GM23338 (cell line): ENCODE data around the gene MOB3C. TPM values are rescaled to one million over a fixed set of nuclear protein-coding genes. Genes with fewer than 3 reads are reported as not detected.

Experiments used
- ATAC-seq: fragments of 200-7000 bp; cut with Tn5 transposase; 3 replicates; pipeline ENCODE4 v1.9.1; 2020
- DNase-seq: peaks from one replicate; pipeline ENCODE4 v3.0.0-alpha.2; 2015; ENCODE audit warnings: low spot score
- H2AFZ ChIP-seq: fragments of 200-600 bp; sonication (generic); 2 replicates; pipeline ENCODE4 v1.8.0; 2016; ENCODE audit warnings: antibody characterized with exemption, mild to moderate bottlenecking, moderate library complexity
- H3F3A ChIP-seq: fragments of 200-600 bp; sonication (generic); replicated peaks from 2 replicates; pipeline ENCODE4 v1.8.0; 2017; ENCODE audit warnings: antibody characterized with exemption, mixed run types, low read depth
- H3K27ac ChIP-seq: fragments of 200-600 bp; sonication (generic); 2 replicates; pipeline ENCODE4 v1.6.1; 2016; ENCODE audit warnings: low read depth
- H3K27me3 ChIP-seq: fragments of 200-600 bp; sonication (generic); 2 replicates; pipeline ENCODE4 v1.8.0; 2016; ENCODE audit warnings: mild to moderate bottlenecking, mixed run types, moderate library complexity; ENCODE audit not compliant: insufficient read depth
- H3K36me3 ChIP-seq: fragments of 200-600 bp; sonication (generic); 2 replicates; pipeline ENCODE4 v1.8.0; 2016; ENCODE audit warnings: mild to moderate bottlenecking; ENCODE audit not compliant: insufficient read depth
- H3K4me1 ChIP-seq: fragments of 200-600 bp; sonication (generic); 2 replicates; pipeline ENCODE4 v1.8.0; 2016; ENCODE audit warnings: mild to moderate bottlenecking, moderate library complexity; ENCODE audit not compliant: insufficient read depth
- H3K4me2 ChIP-seq: fragments of 200-600 bp; sonication (generic); 2 replicates; pipeline ENCODE4 v1.7.1; 2017; ENCODE audit warnings: mixed run types
- H3K4me3 ChIP-seq: fragments of 200-600 bp; sonication (generic); 2 replicates; pipeline ENCODE4 v1.6.1; 2016; ENCODE audit warnings: mixed run types
- H3K79me2 ChIP-seq: fragments of 200-600 bp; sonication (generic); replicated peaks from 2 replicates; pipeline ENCODE4 v1.8.0; 2017; ENCODE audit warnings: mild to moderate bottlenecking; ENCODE audit not compliant: insufficient read depth
- H3K9me2 ChIP-seq: fragments of 200-600 bp; sonication (generic); 2 replicates; pipeline ENCODE4 v1.8.0; 2017; ENCODE audit not compliant: insufficient read depth
- H4K20me1 ChIP-seq: fragments of 200-600 bp; sonication (generic); replicated peaks from 2 replicates; pipeline ENCODE4 v1.8.0; 2017; ENCODE audit warnings: mild to moderate bottlenecking; ENCODE audit not compliant: insufficient read depth
- H3K27ac Mint-ChIP-seq: 2 replicates; pipeline ENCODE4 v1.8.0; 2020; ENCODE audit warnings: inconsistent platforms, mild to moderate bottlenecking, moderate library complexity, mixed read lengths
- H3K27me3 Mint-ChIP-seq: 3 replicates; pipeline ENCODE4 v1.8.0; 2022; ENCODE audit warnings: low read depth, mild to moderate bottlenecking, moderate library complexity, mixed read lengths, inconsistent platforms; ENCODE audit not compliant: insufficient read depth, poor library complexity
- H3K36me3 Mint-ChIP-seq: 3 replicates; pipeline ENCODE4 v1.8.0; 2021; ENCODE audit warnings: low read depth, mild to moderate bottlenecking, inconsistent platforms, moderate library complexity, mixed read lengths
- H3K4me1 Mint-ChIP-seq: 3 replicates; pipeline ENCODE4 v1.8.0; 2020; ENCODE audit warnings: mild to moderate bottlenecking, inconsistent platforms, mixed read lengths
- H3K4me3 Mint-ChIP-seq: 3 replicates; pipeline ENCODE4 v1.8.0; 2021; ENCODE audit warnings: moderate library complexity, mild to moderate bottlenecking, inconsistent platforms, mixed read lengths
- H3K9me3 Mint-ChIP-seq: 3 replicates; pipeline ENCODE4 v1.8.0; 2020; ENCODE audit warnings: moderate library complexity, mild to moderate bottlenecking, inconsistent platforms, mixed read lengths
- CREB1 ChIP-seq: fragments of 250-450 bp; sonication (Bioruptor Pico); IDR thresholded peaks from 2 replicates; pipeline ENCODE4 v1.5.0; 2020; ENCODE audit warnings: low read depth, mild to moderate bottlenecking, moderate library complexity
- EZH2 ChIP-seq: fragments of 200-600 bp; sonication (generic); IDR thresholded peaks from one replicate; pipeline ENCODE4 v1.8.0; 2017; ENCODE audit warnings: antibody characterized with exemption, mild to moderate bottlenecking, low read depth; ENCODE audit not compliant: unreplicated experiment
- EZH2phosphoT487 ChIP-seq: fragments of 200-600 bp; sonication (generic); IDR thresholded peaks from one replicate; pipeline ENCODE4 v1.8.1; 2018; ENCODE audit warnings: antibody characterized with exemption; ENCODE audit not compliant: unreplicated experiment
- NANOG ChIP-seq: IDR thresholded peaks from 2 replicates; pipeline ENCODE4 v1.6.1; 2016; ENCODE audit warnings: antibody characterized with exemption, borderline replicate concordance
- POLR2AphosphoS5 ChIP-seq: IDR thresholded peaks from 2 replicates; pipeline ENCODE4 v1.6.1; 2016; ENCODE audit warnings: antibody characterized with exemption, low read depth
- STAT1 ChIP-seq: IDR thresholded peaks from one replicate; pipeline ENCODE4 v1.6.1; 2016; ENCODE audit warnings: antibody characterized with exemption; ENCODE audit not compliant: unreplicated experiment
- ZNF114 ChIP-seq: fragments of 250-450 bp; sonication (Bioruptor Pico); IDR thresholded peaks from 2 replicates; pipeline ENCODE4 v1.5.0; 2020; ENCODE audit warnings: mild to moderate bottlenecking, moderate library complexity
- ZNF331 ChIP-seq: fragments of 250-450 bp; sonication (Bioruptor Pico); IDR thresholded peaks from 2 replicates; pipeline ENCODE4 v1.5.0; 2020; ENCODE audit warnings: low read depth, mild to moderate bottlenecking, moderate library complexity
- polyA plus RNA-seq: library from polyadenylated mRNA; unstranded; fragments of >200 nt; fragmentation: Nextera tagmentation; extraction: Ambion mirVana; gene quantifications from 2 replicates; pipeline ENCODE4 v1.2.1, GENCODE V29; 2016
- total RNA-seq: library from RNA; depleted of rRNA; stranded (reverse); fragments of >200 nt; shearing (Covaris generic); gene quantifications from 2 replicates; pipeline ENCODE4 v1.2.3, GENCODE V29; 2014
- TF ChIP-seq, protein P1 (sequence below): fragments of 250-450 bp; sonication (Bioruptor Pico); IDR thresholded peaks from 2 replicates; pipeline ENCODE4 v1.5.0; 2020; ENCODE audit warnings: mild to moderate bottlenecking, moderate library complexity
- TF ChIP-seq, protein P2 (sequence below), 2 experiments: fragments of 200-600 bp in 1 of 2; sonication (generic) in 1 of 2; conservative IDR thresholded peaks; 2 replicates each; pipeline versions ENCODE4 v1.5.1 to v1.6.1; 2016 to 2017; ENCODE audit warnings: antibody characterized with exemption in 2 of 2, low read depth in 2 of 2, mild to moderate bottlenecking in 2 of 2, moderate library complexity in 1 of 2
- TF ChIP-seq, protein P3 (sequence below): IDR thresholded peaks from one replicate; pipeline ENCODE4 v1.6.1; 2018; ENCODE audit warnings: antibody characterized with exemption; ENCODE audit not compliant: unreplicated experiment
- TF ChIP-seq, protein P4 (sequence below): IDR thresholded peaks from 2 replicates; pipeline ENCODE4 v1.6.1; 2016; ENCODE audit warnings: antibody characterized with exemption

MOB3C gene
- total and polyA plus RNA-seq, 2 experiments from 2014 or later: 1.1 to 6.2 TPM

DNA sequence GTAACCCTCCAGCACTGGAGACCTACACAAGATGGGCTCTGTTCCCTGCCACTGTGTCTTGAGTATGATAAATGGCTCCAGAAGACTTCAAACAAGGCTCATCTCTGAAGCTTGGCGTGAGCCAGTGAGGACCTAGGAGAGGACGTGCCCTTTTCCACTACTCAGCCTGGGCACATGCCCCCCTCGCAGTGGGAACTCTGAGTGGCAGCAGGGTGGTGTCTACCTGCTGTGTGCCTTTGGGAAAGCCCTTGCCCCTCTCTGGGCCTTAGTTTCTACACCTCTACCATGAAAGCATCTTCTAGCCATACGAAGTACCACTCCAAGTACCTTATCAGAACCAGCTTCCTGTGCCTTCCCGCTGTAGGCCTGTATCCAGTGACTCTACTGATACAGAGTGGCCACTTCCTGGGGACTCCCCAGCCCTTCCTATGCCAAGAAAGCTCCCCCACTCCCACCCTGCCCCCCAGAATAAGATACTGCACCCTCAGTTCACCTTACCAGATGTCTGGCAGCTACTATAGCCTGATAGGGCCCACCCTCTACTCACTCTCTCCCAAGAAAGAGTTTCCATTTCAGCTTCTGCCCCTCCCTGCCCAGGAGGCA is 3.1 kb upstream of the MOB3C start (continued):
- TF ChIP-seq EZH2 (no peak), ZNF331 (no peak)

DNA sequence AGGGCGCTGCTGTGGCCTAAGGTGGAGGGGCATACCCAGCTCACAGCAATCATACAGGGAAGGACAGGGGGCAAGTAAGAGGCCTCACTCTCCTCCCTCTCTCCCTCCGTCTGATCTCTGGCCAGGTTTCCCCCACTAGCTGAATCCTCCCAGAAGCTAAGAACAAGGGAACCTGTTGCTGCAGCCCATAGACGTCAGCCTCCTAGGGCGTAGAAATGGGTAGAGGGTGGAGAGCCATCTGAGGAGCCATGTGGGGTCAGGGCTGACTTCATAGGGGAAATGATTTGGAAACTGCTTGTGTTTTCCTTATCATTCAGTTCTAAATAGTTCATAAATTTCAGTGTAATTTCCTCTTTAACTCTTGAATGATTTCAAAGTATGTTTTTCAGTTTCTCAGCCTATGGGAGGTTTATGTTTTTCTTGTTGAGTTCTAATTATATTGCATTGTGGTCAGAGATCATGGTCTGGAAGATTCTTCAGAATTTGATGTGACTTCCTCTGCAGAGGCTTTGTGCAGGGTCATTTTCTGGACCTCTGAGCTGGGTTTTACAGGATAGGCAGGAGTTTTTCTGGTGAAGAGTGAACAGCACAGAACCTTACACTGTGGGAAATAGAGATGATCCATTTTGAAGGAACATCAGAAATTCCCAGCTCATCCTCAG is 2.3 kb upstream of the MOB3C start:
- H3K79me2 ChIP-seq: no peaks in the 10 kb centered on the region
- H2AFZ ChIP-seq: no peak overlapping the region
- no peak overlapping the region for H3K27ac ChIP-seq
- H3K4me2 ChIP-seq: no peak overlapping the region
- H3K9me2 ChIP-seq: no peaks in the 10 kb centered on the region
- Mint-ChIP-seq H3K36me3 (no peaks in the 10 kb centered on the region), H3K27ac (no peak overlapping the region), H3K4me3 (no peak overlapping the region), H3K4me1 (peaks cover 35% of the 10 kb centered on the region), H3K9me3 (no peaks in the 10 kb centered on the region), H3K27me3 (peaks cover 20% of the 10 kb centered on the region)
- no peaks in the 10 kb centered on the region for H3K36me3 ChIP-seq
- no peaks in the 10 kb centered on the region for H4K20me1 ChIP-seq
- no peak overlapping the region for H3K4me3 ChIP-seq
- peaks cover 20% of the 10 kb centered on the region for H3K27me3 ChIP-seq
- DNase-seq: no peak
- no peak for ATAC-seq
- H3K4me1 ChIP-seq: peaks cover 24% of the 10 kb centered on the region
- no peaks in the 10 kb centered on the region for H3F3A ChIP-seq
- TF ChIP-seq EZH2: no peak
- TF ChIP-seq, protein P1, sequence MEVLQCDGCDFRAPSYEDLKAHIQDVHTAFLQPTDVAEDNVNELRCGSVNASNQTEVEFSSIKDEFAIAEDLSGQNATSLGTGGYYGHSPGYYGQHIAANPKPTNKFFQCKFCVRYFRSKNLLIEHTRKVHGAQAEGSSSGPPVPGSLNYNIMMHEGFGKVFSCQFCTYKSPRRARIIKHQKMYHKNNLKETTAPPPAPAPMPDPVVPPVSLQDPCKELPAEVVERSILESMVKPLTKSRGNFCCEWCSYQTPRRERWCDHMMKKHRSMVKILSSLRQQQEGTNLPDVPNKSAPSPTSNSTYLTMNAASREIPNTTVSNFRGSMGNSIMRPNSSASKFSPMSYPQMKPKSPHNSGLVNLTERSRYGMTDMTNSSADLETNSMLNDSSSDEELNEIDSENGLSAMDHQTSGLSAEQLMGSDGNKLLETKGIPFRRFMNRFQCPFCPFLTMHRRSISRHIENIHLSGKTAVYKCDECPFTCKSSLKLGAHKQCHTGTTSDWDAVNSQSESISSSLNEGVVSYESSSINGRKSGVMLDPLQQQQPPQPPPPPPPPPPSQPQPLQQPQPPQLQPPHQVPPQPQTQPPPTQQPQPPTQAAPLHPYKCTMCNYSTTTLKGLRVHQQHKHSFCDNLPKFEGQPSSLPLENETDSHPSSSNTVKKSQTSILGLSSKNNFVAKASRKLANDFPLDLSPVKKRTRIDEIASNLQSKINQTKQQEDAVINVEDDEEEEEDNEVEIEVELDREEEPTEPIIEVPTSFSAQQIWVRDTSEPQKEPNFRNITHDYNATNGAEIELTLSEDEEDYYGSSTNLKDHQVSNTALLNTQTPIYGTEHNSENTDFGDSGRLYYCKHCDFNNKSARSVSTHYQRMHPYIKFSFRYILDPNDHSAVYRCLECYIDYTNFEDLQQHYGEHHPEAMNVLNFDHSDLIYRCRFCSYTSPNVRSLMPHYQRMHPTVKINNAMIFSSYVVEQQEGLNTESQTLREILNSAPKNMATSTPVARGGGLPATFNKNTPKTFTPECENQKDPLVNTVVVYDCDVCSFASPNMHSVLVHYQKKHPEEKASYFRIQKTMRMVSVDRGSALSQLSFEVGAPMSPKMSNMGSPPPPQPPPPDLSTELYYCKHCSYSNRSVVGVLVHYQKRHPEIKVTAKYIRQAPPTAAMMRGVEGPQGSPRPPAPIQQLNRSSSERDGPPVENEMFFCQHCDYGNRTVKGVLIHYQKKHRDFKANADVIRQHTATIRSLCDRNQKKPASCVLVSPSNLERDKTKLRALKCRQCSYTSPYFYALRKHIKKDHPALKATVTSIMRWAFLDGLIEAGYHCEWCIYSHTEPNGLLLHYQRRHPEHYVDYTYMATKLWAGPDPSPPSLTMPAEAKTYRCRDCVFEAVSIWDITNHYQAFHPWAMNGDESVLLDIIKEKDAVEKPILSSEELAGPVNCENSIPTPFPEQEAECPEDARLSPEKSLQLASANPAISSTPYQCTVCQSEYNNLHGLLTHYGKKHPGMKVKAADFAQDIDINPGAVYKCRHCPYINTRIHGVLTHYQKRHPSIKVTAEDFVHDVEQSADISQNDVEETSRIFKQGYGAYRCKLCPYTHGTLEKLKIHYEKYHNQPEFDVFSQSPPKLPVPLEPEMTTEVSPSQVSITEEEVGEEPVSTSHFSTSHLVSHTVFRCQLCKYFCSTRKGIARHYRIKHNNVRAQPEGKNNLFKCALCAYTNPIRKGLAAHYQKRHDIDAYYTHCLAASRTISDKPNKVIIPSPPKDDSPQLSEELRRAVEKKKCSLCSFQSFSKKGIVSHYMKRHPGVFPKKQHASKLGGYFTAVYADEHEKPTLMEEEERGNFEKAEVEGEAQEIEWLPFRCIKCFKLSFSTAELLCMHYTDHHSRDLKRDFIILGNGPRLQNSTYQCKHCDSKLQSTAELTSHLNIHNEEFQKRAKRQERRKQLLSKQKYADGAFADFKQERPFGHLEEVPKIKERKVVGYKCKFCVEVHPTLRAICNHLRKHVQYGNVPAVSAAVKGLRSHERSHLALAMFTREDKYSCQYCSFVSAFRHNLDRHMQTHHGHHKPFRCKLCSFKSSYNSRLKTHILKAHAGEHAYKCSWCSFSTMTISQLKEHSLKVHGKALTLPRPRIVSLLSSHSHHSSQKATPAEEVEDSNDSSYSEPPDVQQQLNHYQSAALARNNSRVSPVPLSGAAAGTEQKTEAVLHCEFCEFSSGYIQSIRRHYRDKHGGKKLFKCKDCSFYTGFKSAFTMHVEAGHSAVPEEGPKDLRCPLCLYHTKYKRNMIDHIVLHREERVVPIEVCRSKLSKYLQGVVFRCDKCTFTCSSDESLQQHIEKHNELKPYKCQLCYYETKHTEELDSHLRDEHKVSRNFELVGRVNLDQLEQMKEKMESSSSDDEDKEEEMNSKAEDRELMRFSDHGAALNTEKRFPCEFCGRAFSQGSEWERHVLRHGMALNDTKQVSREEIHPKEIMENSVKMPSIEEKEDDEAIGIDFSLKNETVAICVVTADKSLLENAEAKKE (CRISPR knock-in tag): no peak
- no peak for TF ChIP-seq NANOG
- no peak for TF ChIP-seq ZNF331
- TF ChIP-seq STAT1: no peak
- TF ChIP-seq POLR2AphosphoS5: no peak
- no peak for TF ChIP-seq CREB1 (CRISPR knock-in tag)
- no peak for TF ChIP-seq ZNF114 (CRISPR knock-in tag)
- TF ChIP-seq, protein P2, sequence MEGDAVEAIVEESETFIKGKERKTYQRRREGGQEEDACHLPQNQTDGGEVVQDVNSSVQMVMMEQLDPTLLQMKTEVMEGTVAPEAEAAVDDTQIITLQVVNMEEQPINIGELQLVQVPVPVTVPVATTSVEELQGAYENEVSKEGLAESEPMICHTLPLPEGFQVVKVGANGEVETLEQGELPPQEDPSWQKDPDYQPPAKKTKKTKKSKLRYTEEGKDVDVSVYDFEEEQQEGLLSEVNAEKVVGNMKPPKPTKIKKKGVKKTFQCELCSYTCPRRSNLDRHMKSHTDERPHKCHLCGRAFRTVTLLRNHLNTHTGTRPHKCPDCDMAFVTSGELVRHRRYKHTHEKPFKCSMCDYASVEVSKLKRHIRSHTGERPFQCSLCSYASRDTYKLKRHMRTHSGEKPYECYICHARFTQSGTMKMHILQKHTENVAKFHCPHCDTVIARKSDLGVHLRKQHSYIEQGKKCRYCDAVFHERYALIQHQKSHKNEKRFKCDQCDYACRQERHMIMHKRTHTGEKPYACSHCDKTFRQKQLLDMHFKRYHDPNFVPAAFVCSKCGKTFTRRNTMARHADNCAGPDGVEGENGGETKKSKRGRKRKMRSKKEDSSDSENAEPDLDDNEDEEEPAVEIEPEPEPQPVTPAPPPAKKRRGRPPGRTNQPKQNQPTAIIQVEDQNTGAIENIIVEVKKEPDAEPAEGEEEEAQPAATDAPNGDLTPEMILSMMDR (conservative IDR thresholded peaks at IDR 0.05; ENCODE audit: low read depth in 2 of 2): no peak
- TF ChIP-seq EZH2phosphoT487: no peak
- TF ChIP-seq, protein P3, sequence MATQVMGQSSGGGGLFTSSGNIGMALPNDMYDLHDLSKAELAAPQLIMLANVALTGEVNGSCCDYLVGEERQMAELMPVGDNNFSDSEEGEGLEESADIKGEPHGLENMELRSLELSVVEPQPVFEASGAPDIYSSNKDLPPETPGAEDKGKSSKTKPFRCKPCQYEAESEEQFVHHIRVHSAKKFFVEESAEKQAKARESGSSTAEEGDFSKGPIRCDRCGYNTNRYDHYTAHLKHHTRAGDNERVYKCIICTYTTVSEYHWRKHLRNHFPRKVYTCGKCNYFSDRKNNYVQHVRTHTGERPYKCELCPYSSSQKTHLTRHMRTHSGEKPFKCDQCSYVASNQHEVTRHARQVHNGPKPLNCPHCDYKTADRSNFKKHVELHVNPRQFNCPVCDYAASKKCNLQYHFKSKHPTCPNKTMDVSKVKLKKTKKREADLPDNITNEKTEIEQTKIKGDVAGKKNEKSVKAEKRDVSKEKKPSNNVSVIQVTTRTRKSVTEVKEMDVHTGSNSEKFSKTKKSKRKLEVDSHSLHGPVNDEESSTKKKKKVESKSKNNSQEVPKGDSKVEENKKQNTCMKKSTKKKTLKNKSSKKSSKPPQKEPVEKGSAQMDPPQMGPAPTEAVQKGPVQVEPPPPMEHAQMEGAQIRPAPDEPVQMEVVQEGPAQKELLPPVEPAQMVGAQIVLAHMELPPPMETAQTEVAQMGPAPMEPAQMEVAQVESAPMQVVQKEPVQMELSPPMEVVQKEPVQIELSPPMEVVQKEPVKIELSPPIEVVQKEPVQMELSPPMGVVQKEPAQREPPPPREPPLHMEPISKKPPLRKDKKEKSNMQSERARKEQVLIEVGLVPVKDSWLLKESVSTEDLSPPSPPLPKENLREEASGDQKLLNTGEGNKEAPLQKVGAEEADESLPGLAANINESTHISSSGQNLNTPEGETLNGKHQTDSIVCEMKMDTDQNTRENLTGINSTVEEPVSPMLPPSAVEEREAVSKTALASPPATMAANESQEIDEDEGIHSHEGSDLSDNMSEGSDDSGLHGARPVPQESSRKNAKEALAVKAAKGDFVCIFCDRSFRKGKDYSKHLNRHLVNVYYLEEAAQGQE: no peak
- TF ChIP-seq, protein P4, sequence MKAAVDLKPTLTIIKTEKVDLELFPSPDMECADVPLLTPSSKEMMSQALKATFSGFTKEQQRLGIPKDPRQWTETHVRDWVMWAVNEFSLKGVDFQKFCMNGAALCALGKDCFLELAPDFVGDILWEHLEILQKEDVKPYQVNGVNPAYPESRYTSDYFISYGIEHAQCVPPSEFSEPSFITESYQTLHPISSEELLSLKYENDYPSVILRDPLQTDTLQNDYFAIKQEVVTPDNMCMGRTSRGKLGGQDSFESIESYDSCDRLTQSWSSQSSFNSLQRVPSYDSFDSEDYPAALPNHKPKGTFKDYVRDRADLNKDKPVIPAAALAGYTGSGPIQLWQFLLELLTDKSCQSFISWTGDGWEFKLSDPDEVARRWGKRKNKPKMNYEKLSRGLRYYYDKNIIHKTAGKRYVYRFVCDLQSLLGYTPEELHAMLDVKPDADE: no peak
